Measurements from ENCODE around the gene BNC2.

The BNC2 gene

DNA sequence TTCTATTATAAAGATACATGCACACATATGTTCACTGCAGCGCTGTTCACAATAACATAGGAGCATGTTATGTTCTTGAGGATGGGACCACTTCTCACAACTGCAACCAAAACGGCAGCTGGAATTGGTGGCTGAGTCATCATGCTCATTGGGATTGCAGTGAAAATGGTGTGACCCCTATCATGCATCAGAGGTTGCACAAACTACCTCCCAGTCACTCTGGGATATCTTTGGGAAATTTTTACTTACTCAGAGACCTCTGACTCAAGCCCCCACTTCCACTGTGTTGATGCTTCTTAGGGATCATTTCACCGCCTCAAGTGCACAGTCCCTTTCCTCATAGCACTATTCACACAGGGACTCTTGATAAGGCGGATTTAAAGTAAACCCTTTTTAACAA lies 474.1 kb downstream of the BNC2 start:
- DNase-seq: no peak

DNA sequence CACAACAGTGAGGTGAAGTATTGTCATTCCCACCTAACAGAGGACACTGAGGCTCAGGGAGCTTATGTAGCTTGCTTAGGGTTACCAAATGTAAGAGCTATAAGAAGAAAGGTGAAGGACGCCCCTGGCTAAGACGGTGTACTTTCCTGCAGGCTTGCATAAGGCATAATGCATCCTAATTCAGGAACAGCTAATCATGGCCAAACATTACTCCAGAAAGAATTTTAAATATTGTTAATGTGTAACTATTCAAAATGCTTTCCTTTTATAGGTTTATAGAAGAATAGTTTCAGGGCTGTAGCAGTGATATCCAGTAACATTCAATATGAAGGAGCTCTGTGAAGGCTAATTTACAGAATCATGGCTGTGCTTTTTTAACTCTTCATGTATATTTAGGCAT lies 479.1 kb downstream of the BNC2 start:
- DNase-seq: no peak

DNA sequence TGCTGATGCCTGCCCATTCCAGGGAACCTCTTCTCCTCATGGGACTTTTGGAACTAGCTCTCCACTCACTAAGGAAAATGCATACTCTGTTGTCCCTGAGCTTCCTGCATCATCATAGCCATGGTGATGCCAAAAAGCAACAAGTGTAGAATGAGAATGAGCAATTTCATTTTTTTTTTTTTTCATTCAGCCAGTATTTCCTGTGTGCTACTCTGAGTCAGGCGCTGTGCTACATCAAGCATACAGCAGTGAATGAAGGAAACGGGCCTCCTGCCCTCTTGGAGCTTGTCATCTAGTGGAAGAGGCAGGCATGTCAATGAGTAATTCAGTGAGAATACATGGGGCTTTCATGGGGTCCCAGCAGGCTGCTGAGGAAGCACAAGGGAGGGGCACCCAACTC lies 483.1 kb downstream of the BNC2 start:
- no peak for DNase-seq

DNA sequence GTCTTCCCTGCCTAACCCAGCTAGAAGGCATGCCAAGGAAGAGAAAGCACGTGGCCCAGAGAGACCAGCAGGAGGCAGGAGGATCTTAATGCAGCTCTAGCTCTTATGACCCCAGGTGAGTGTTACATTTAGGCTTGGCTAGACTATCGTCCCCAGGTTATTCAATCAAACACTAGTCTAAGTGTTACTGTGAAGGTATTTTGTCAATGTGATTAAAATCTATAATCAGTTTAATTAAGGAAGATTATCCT lies 483.7 kb downstream of the BNC2 start:
- DNase-seq: no peak

DNA sequence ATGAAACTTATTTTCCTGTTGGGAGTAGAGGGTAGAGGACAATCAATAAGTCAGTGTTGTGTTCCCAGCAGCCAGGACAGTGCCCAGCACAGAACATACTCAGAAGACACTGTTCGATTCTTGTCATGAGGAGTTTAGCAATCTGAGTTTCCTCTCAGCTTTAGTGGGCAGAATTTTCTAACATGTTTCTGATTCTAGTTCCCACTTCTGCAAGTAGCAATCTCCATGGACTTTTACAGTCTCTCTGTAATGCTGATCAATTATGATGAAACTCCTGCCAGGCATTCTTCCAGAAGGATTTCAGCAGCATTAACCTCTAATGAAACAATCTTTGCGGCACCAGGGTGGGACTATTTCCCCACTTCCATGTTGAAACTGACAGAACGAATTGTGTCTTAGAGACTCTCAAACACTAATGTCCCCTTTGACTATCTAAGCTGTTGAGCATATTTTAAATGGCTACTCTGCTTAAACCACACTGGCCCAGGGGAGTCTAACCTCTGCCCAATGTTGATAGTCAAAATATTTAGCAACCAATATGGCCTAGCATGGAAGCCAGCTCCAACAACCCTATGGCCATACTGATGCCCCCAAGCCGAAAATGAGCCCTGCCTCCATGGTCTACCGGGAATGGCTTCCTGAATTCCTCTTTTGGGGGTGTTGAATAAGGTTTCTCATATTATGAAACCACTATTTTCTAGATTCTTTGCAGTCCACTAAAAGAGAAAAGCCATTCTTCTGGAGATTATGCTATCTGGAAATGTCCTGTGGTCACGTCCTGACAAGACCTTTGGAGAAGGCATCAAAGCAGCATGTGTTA lies 484.3 kb downstream of the BNC2 start:
- DNase-seq: no peak

DNA sequence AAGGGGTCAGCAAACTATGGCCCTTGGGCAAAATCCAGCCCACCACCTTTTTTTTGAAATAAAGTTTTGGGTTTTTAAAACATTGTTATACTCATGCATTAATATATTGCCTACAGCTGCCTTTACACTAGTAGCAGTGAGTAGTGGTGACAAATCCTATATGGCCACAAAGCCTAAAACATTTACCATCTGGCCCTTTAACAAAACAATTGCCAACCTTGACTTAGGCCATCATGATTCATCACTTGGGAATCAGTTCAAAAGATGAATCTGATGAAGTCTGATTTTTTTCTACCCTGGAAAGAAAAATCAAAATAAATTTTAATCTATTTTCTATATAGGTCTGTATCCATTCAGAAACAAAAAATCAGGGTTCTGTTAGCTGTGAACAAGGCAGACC lies 484.9 kb downstream of the BNC2 start:
- DNase-seq: no peak

DNA sequence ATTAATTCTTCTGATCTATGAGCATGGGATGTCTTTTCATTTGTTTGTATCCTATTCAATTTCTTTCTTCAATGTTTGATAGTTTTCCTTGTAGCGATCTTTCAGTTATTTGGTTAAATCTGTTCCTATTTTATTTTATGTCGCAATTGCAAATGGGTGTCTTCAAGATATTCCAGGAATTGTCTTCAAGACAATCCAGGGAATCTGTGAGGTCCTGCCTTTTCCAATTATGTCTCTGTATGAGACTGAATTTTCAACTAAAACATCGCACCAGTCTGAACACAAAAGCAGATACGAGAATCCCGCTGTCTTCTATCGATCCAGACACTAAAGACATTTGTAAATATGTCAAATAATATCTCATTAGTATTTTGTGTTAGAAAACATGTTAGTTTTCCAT lies 485.5 kb downstream of the BNC2 start:
- no peak for DNase-seq

DNA sequence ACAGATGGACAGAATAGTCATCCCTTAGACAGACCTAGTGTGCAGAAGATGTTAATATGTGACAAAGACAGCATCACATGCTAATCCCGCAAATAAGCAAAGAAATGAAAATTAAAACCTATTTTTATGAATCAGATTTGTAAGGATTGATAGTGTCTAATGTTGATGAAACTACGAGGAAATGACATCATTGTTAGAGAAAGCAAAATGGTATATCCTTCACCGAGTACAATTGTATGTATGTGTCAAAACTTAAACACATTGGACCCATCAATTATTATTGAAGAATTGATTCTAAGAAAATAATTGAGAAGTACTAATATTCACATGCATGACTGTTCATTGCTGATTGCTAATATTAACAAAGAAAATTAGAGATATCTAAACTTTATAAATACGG lies 493.2 kb downstream of the BNC2 start:
- no peak for DNase-seq

DNA sequence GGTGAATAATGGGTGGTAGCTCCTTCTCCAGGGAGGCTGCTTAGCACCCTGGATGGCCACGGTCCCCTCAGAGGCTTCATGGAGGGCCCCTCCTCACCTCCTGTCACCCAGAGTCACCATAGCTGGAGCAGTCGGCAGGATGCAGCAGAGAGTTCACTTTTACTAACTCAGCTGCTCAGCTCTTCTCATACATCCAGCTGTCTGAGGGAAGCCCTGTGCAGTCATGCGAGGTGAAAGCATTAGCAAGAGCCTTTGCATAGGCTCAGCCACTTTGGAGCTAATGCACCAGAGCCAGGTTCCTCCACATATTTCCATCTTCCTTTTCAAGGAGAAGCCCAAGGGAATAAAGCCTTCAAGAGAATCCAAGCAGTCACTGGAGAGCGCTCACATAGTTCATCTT lies 499.2 kb downstream of the BNC2 start:
- no peak for DNase-seq

DNA sequence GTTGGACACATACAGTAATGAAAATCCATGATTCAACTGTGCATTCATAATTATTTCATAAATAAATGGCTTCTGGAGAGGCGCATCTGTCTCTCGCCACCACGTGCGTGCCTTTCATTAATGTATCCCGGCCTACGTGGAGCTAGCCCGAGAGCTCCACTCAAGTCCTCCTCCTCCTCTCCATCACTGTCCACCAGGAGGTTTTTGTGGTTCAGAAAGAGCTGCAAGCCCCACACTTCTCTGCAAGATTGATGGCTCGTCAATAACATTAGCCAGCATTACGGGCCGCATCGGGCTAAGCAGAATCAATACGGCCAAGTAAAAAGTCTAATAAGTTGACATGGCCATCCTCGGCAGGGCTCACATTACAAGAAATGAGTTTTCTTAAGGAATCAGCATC lies 499.8 kb downstream of the BNC2 start:
- no peak for DNase-seq

DNA sequence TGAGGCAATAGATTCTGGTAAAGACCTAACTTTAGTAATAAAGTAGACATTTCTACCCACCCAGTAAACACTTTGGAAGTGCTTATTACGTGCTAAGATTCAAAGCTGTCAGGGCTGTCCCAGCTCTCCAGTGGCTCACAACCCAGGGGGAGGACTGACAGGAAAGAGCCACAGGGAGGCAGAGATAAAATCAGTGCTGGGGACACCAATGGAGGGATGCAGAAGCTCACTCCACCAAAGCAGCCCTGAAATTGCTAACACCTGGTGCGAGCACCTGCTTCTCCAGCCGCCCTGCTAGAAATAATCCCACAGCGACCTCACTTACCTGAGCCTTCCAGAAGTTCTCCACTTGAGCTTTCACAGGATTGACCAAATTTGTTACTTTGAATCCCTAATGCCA lies 501.0 kb downstream of the BNC2 start:
- no peak for DNase-seq

DNA sequence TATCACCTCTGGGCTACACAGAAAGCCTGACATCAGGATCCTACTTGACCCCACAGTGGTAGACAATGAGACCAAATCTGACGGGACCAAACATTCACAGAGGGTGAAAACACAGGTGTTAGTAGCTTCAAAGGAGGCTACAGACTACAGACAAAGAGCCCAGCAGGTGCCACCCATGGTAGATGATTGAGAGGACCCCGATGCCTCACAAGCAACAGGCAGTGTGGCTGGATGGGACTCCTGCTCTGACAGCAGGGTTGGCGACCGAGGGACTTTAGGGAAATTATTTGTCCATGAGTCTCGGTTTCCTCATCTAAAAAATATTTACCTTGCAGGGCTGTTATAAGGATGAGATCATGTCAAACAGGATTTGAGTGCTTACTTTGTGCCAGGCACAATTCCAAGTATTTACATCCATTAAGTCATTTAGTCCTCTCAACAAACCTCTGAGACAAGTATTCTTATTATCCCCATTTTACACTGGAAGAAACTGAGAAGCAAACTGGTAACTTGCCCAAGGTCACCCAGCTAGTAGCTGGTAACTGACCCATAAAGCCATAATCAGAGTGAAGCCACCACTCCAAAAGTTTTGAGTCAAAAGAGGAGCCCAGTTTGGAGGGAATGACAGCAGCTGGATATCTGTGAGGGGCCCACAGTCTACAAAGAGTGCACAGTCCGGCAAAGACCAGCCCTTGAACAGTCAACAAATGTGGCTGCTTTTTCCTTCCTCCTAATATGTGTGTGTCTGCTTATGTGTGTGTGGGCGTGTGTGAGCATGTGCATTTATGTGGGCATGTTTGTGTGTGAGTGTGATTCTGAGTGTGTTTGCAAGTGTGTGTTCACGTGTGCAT lies 502.0 kb downstream of the BNC2 start:
- no peak for DNase-seq

DNA sequence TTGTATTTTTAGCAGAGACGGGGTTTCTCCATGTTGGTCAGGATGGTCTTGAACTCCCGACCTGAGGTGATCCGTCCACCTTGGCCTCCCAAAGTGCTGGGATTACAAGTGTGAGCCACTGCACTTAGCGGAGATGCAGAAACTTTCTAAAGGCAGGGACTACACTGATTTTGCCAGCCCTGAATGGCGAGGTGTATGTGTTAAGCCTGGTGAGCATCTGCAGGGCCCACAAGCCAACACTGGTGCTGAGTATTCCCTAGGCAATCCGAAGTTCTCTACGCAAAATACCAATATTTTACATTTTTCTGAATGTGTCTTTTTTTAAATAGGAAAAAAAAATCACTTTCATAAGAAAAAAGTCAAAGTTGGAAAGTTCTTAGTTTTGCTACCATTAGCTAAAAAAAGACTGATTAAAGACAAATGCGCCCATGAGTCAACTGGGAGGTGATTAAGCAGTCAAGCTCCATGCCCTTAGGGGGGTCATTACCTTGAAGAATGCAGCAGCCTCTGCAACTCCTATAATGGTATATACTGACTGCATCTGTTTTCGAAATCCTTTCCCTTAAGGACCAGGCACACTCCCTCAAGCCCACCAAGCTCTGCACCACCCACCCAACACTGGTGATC lies 502.8 kb downstream of the BNC2 start:
- DNase-seq: no peak

DNA sequence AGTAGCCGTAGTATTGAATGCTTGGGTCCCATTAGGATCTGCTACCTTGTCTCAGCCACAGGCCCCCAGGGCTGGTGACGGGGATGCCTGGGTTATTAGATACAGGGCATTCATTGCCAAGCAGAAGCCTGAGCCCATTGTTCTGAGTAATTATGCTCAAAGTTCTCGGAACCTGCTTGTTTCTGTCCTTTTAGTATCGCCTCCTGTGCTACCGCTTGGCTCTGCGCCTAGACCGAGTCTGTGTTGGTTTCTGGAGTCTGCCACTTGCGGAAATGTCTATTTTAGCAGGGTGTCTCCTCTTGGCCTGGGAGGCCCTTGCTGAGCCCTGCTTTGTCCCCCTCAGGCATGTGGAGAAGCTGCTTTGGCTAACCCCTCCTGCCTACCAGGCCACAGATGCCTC lies 506.1 kb downstream of the BNC2 start:
- no peak for DNase-seq

DNA sequence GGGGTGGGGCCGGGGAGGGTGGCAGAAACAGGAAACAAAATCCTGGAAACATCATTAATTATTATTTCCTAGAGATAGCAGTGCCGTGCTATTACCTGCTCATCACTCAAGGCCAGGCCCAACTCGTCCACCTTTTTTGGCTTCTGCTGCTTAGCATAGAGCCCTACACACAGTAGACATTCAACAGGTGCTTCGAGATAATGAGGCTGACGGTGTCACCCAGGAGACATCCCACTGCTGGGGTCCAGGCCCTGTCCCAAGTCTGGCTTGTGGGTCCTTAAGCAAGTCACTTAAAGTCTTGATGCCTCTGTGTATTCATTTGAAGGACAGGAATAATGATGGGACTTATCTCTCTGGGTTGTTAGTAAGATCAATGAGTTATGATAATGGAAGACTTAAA lies 506.6 kb downstream of the BNC2 start:
- DNase-seq: no peak

DNA sequence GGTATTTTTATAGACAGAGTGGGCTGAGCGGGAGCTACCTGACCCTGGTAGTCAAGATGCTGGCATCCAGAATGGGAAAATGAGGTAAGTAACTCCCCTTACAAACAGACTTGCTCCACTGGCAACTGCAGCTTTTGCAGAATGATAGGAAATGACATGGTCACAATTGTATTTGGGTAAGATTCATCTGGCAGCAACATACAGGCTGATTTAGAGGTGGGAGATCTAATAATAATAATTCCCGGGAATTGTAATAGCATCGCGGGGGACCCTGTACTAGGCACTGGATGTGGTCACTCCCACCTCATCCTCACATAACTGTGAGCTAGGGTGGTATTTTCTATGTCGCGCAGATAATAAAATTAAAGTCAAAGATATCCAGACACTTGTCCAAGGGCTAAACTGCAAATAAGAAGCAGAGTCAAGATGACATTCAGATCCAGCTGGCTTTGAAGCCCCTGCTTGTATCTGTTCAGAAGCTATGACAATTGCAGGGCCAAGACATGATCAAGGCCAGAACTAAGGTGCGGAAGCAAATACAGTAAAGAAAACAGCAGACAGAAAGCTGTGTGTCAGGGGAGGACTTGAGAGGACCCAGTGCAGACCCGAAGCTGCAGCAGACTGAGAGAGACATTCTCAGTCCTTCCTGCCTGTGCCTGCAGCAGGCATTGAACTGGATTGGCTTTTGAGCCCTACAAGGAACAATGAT lies 507.2 kb downstream of the BNC2 start:
- no peak for DNase-seq

DNA sequence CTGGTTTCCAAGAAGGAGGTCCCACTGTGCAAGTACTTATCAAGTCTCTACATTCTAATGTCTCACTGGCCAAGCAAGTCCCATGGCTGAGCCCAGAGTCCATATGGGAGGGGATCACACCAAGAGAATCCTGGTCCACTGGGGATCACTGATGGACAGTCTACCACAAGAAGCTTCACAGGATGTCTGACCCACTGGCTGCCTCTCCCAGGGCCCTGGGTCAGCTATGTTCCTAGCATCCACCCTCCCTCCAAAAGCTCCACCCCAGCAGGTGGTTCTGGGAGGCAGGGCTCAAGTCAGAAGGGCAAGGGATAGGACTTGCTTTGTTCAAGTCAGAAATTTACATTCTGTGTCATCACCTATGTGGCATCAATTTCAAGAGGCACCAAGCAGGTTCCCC lies 508.5 kb downstream of the BNC2 start:
- no peak for DNase-seq

DNA sequence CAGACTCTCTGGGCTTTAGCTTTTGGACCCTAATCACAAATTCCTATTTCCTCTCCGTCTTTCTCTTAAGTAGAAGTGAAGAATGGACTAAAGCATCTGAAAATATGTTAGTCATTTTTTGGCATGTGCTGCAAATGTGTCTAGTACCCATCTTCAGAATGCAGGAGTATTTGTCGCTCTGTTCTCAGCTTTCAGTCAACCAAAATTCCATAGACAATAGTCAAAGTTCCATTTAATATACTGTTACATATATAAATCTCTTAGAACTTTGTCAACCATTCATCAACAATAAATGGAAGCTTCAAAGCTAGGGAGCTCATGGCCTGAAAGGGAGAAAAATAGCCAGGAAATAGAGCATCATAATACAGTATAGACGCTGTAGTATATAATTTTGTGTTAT lies 509.4 kb downstream of the BNC2 start:
- no peak for DNase-seq

DNA sequence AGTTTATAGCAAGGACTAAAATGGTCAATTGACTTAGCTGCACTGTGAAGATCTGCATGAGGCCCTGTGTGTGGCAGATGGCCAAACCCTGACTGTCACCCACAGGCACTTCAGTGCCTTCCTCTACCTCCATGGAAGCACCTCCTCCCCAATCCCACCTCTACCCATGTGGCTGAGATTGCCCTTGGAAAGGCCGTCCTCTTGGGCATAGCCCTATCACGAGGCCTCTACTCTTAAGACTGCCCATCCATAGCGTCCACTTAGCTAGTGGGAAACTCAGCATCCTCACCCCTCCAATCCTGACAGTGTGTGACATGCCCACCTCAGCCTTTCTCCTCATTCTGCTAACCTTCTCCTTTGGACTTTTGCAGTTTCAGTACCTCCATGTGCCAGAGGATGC lies 510.2 kb downstream of the BNC2 start:
- DNase-seq: no peak

Measured in NCI-H1048 (cell line).